EL (cell line): ENCODE data around the gene GSC2.
A peak's percentile ranks its signal among the peaks of the same experiment; 100 is the strongest.

ENCODE experiments used
- DNase-seq: peaks from one replicate; pipeline ENCODE4 v3.0.0-alpha.2; 2016

GSC2 gene

DNA sequence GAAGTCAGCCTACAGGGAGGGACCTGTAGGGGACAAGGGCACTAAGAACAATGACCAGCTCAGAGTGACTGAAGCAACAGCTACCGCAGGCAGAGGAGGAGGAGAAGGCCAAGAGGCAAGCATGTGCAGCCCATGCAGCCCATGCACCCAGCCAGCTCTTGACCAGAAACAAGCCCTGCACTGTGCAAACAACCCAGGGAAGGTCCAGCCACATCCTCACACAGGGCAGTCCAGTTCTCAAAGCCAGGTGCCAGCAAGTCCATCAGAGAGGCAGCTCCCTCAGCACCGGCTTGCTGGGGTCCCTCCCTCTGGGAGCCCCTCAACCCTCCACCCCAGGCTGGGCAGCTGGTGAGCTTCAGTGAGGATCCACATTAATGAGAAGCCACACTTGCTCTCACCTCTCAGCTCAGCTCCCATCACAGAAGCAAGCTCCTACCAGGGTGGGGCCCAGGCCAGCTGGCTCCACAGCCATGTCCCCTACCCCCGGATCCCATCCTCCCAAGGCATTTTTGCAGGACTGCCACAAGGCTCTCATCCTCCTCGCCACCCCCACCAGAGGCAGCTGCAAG is 35.0 kb downstream of the GSC2 start:
- DNase-seq, result no peak

DNA sequence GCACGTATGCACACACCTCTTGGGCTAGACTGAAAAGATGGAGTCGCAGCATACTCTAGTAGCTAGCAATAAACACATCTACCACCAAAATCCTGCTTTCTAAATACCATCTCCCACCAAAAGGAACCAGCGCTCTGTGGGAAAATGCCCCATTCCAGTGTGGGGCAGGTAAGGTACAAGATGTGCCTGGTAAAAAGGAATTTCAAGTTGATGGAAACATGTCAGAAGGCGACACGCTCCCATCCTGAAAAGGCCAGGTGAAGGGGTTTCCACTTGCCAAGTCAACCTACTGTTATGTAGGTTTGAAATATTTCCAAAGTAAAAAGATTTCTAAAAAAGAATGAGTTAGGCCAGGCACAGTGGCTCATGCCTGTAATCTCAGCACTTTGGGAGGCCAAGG is 36.7 kb downstream of the GSC2 start:
- no peak for DNase-seq

DNA sequence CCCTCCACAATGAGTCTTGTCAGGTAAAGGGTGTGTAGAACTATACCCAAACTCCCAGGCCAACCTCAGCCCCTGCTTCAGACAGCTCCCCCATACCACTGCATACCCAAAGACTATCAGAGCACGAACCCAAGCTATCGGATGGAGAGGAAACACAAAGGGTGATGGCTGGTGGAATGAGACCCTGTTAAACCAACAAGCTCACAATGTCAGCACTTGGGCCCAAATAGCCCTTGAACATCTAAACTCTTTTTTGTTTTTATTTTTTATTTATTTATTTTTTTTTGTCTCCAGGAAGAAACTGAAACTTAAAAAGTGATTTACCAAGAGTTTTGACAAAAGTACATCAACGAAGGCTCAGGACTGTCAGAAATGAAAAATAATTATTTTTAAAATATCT is 38.5 kb downstream of the GSC2 start:
- no peak for DNase-seq

DNA sequence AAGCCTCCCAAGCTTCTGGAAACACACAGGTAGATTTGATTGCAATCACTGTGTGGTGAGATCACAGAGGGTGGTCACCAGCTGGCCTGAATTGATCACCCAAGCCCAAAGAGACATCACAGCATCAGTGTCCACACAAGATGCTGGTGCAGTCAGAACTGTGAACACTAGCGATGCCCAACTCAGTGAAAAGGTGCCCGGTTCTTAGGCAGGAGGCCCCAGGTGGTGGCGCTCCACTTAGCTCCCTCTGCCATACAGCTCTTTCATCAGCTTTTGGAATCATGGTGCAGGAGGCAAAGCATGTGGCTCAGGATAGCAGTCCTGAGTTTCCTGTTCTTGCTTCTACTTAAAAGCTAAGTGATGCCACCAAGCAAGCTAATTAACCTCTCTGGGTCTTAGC is 39.0 kb downstream of the GSC2 start:
- no peak for DNase-seq

DNA sequence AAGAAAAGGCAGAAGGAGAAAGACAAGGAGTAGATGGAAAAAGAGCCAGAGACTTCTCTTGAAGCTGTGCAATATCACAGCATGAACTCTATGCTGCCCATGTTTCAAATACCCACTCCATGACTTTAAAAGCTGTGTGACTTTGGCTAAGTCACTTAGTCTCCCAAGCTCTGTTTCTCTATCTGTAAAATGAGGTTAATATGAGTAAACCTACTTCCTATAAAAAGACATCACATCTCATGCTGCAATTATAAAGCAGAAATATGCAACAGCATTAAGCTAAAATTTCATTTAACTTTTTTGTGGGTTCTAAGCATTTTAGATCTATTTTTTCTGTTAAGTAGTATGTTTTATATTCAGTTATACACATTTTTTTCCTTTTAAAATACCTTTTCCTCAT is 39.4 kb downstream of the GSC2 start:
- DNase-seq, result no peak

DNA sequence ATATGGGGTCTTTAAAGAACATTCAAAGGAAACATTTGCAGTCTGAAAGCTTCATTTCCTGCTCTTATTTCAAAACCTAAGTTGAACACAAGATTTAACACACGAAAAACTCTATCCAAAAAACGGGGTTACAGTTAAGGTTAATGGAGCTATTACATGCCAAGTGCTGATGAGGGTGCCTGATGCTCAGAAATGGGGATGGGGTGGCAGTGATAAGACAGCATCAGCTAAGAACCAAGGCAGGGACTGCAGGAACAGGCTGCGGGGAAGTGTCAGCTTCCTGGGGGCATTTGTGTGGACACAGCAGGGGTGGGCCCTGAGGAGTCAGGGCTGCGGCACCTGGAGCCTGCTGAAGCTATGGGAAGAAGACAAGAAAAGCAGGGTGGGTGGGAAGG is 40.0 kb downstream of the GSC2 start:
- DNase-seq, result no peak

DNA sequence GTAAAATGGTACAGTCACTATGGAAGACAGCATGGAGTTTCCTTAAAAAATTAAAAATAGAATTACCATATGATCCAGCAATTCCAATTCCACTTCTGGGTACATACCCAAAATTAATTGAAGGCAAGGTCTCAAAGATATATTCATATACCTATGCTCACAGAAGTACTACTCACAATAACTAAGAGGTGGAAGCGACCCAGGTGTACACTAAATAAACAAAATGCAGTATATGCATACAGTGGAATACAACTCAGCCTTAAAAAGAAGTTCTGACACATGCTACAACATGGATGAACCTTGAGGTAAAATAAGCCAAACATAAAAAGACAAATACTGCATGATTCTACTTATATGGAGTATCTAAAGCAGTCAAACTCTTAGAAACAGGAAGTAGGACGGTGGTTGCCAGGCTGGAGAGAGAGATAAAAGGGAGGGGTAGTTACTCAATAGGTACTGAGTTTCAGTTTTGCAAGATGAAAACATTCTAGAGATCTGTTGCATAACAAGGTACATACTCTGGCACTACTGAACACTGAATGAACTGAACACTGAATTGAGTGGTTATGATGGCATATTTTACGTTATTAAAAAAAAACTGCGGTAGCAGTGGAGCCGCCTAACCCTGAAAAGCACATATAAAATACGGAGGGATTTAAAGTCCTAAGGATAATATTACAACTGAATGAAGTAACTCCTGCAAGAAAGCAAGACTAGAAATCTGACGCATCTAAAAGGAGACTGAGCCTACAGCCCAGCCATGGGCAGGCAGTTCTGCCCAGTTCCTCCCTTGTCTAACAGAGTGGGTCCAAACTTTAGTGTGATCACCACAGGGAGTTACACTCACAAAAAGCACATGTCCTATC is 40.7 kb downstream of the GSC2 start:
- peak; percentile 54 for DNase-seq

DNA sequence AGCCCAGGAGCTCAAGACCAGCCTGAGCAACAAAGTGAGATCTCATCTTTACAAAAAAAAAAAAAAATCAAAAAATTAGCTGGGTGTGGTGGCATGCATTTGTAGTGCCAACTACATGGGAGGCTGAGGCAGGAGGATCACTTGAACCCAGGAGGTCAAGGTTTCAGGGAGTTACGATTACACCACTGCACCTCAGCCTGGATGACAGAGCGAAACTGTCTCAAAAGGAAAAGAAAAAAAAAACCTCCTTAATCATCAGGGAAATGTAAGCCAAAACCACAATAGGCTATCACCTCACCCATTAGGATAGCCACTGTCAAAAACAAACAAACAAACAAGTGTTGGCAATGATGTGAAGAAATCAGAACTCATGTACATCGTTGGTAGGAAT is 41.3 kb downstream of the GSC2 start:
- no peak for DNase-seq

DNA sequence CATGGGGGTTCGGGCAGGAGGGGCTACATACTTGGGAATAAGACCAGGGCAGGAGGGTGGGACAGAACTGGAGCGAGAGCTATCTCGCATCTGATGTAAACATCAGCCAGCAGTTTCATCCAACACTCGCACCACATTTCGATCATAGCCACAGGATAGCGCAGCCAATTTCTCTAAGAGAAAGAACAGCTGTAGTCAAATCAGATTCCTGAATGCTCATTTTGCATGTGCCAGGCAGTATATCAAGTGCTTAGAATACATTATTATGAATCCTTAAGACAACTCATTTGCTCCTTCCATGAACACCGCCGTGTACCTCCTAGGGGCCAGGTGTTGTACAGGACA is 42.4 kb downstream of the GSC2 start:
- DNase-seq, result no peak

DNA sequence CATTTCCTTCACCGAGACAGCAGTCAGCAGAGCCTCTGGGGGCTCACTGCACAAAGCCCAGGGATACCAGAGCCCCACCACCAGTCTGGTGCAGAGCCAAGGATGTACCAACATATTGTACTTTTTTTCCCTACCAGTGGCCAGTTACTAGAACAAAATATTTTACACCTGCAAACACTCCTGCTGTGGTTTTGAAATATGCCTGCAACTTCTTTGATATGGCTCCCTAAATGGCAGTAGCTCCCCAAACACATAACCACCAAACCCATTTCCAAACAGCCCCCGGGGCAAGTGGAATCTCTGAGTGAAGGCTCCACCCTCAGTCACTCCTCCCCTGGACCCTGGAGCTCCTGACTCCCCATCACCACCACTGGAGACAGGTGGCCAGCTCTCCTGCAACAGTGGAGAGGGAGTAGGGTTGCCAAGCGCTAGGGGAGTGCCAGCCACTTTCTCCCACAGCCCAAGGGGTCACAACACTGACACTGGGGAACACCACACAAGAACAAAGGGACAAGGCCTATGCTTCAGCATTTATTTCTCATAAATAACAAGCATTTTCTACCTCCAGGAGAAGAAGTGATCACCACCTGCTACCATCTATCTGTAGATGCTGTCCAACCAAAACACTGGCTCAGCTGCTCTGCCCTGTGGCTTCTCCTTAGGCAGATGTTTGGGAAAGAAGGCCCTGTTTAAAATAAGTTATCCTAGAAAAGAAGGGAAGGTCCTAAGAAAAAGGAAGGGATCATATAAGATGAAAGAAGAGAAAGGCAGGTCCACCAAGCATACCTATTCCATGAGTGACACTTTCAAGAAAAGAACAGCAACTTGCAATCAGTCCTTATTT is 43.0 kb downstream of the GSC2 start:
- DNase-seq, result no peak

DNA sequence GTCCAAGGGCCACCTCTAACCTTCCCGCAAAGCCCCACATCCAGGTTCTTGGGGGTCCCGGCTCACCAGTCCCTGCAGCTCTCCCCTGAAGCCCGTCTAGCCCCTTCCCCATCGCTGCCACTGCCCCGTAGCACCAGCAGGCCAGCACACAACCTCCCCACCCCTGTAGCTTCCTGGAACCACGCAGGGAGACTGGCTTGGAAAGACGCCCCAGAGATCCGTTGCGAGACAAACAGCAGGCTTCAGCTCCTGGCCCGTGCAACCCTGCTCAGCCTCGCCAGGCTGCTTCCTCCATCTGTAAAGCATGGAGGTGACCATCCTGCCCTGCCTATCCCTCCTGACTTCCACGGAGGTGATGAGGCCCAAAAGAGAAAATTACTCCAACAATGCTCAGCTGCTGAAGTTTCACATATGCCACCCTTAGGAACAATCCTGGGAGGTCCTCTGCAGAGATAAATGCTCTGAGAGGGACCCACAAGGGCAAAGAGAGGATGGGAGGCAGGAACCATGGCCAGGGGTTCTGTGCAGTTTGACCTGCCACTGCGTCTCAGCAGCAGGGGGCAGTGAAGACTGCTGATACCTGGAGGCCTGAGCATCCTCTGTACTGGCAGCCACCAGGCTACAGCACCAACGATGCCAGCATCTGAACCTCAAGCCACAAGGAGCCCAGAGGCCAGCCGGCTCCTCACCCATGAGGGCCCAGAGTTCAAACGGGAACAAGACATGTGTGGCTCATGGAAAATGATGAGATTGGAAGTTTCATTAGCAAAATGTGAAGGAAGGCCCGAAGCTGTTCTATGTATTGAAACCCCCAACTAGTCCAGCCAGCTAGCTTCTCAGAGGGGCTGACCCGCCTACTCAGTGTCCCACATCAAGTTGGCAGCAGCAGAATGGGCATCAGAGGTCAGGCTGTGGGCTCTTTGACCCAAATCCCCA is 44.0 kb downstream of the GSC2 start:
- DNase-seq, result no peak

DNA sequence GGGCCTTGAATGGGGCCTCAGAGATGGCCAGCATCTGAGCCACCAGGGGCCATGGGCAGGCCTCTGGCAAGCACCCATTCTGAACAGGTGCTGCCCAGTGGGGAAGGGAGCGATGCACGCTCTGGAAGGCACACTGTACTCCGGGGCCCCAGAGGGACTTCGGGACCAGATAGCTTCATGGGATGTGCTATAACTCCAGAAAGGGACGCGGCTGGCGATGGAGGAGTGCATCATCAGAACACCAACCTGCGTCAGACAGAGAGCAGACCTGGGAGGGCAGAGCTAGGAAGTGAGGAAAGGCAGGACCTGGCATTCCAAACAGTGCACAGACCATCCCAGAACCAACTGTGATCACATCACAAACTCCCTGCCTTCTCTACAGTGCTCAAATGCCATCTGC is 44.6 kb downstream of the GSC2 start:
- no peak for DNase-seq

DNA sequence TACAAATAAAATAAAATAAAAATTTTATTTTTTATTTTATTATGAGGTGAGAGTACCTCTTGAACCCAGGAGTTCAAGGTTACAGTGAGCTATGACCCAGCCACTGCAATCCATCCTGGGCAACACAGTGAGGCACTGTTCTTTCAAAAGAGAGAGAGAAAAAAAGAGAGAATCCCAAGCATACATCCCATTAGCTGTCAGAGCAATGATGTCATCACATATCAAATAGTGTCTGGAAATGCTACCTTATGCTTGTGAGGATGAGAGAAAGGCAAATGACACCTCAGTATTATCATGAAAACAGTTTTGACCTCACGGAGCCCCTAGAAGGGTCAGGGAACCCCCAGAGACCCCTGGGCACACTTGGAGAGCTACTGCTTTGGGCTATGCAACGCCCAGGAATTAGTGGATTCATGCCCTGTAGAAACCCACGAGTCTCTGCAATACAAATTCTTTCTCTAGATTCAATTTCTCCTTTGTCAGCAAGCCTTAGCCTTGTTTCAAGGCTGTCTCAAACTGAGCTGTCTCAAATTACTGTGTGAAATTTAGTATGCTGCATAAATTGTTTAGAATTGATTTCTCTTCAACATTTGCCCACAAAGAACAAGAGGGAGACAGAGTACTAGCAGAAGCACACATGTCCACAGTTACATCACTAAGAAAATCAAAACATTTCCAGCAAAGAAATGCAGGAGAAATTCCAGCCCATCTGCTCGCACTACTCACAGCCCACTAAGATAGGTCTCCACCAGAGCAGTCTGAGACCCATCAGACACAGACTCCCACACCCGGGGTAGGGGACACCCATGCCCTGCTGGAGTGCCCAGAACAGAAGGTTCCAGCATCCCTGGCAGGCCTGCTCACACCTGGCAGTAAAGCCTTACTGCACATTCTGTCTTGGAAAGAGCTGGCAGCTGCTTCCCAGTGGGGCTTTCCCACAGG is 45.9 kb downstream of the GSC2 start:
- no peak for DNase-seq

DNA sequence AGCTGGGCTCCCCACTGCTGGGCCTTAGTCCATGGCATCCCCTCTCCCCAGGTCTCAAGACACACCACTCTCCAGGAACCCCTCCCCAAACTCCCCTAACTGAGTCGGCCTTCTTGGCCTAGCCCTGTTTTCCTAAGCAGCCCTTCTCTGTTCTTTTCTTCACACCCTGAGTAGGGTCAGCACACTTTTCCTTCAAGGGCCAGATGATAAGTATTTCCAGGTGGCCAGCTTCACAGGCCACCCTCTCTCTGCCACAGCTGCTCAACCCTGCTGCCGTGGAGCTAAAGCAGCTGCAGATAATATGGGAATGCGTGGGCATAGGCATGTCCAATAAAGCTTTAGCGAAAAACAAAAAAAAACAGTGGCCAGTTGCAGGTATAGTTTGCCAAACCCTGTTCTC is 51.9 kb downstream of the GSC2 start:
- no peak for DNase-seq

DNA sequence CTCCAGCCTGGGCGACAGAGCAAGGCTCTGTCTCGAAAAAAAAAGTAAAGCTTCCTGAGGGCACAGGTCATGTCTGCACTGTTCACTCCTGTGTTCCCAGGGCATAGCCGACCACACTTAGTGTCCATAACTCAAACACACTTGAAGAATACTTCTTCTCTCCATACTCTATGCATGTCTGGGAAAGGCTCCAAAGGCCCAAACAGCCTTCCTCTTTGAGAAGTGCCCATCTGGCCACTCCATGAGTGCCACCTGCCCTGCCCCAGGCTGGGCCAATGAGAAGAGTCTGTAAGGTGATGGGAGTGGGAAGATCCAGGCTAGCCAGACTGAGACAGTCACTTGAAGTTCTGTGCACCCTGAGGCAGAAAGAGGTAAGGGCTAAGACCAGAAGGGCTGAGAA is 52.6 kb downstream of the GSC2 start:
- no peak for DNase-seq
